ENCODE measurements around the gene WDR76. TPM values are rescaled to one million over a fixed set of nuclear protein-coding genes. Genes with fewer than 3 reads are reported as not detected.
"Not testable (repeated sequence)": the region's sequence is repeated elsewhere in the genome, so short reads cannot be mapped to it uniquely, and the experiment has no call there.

The WDR76 gene
- polyA plus RNA-seq, 1 of the 3 experiments (the other 2 are of a cell fraction): 1.8 TPM

DNA sequence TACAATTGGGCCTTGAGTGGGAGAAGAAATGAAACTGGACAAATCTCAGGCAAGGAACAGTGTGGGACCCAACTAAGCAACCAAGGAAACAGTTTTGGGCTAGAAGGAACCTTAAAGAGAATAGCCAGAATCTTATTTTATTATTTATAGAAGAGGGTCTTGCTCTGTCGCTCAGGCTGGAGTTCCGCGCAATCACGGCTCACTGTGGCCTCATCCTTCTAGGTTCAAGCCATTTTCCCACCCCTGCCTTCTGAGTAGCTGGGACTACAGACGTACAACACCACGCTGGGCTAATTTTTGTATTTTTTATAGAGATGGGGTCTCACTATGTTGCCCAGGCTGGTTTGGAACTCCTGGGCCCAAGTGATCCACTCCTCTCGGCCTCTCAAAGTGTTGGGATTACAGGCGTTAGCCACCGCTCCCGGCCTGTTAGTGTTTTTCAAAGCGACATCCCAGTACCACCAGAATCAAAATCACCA, 734 bp upstream of the WDR76 start:
- no peak for TF ChIP-seq SMC3 (IDR thresholded peaks at IDR 0.05; ENCODE audit: low read depth, low read length)
- no peak for TF ChIP-seq RXRA (IDR thresholded peaks at IDR 0.05; ENCODE audit: borderline replicate concordance, low read depth)
- no peaks in the 10 kb centered on the region for H3K27me3 ChIP-seq (ENCODE audit: insufficient read depth)
- no peaks in the 10 kb centered on the region for H3K9me3 ChIP-seq
- peak overlapping the region in 1 of 2 experiments; percentile 66; a peak in 3 of 4 replicates for H3K4me3 ChIP-seq (ENCODE audit: low read depth in 2 of 2, low read length in 1 of 2)
- H3F3A ChIP-seq (replicated peaks; ENCODE audit: insufficient read depth): peaks cover 23% of the 10 kb centered on the region
- peak overlapping the region; percentile 59; the same call in 1 of the 2 replicates for H3K9ac ChIP-seq
- peak overlapping the region; percentile 77 for H3K4me2 ChIP-seq
- ChIA-PET POLR2A (no interaction called here), CTCF (no interaction called here)
- peak overlapping the region in 1 of 2 experiments; percentile 47; a peak in 2 of 4 replicates for H3K27ac ChIP-seq (ENCODE audit: low read depth in 2 of 2, low read length in 1 of 2)
- no peak for DNase-seq
- H2AFZ ChIP-seq (ENCODE audit: low read depth): peak overlapping the region; percentile 86
- H3K9me2 ChIP-seq: no peaks in the 10 kb centered on the region
- WGBS (ENCODE audit: low lambda C conversion rate): 95% methylated on average over 11 of the region's 11 CpGs
- H3K4me1 ChIP-seq (ENCODE audit: control insufficient read depth in 1 of 2, insufficient read depth in 2 of 2, low read depth in 1 of 2, low read length in 1 of 2): peaks cover 9 to 10% of the 10 kb centered on the region in 2 experiments; a peak in 3 of 4 replicates
- H3K36me3 ChIP-seq (replicated peaks in 1 of 2; ENCODE audit: control insufficient read depth in 1 of 2, insufficient read depth in 2 of 2, low read length in 1 of 2): peaks cover 0 to 2% of the 10 kb centered on the region in 2 experiments
- H3K79me2 ChIP-seq (ENCODE audit: insufficient read depth): peaks cover 75% of the 10 kb centered on the region
- no peaks in the 10 kb centered on the region for H4K20me1 ChIP-seq (ENCODE audit: insufficient read depth)

DNA sequence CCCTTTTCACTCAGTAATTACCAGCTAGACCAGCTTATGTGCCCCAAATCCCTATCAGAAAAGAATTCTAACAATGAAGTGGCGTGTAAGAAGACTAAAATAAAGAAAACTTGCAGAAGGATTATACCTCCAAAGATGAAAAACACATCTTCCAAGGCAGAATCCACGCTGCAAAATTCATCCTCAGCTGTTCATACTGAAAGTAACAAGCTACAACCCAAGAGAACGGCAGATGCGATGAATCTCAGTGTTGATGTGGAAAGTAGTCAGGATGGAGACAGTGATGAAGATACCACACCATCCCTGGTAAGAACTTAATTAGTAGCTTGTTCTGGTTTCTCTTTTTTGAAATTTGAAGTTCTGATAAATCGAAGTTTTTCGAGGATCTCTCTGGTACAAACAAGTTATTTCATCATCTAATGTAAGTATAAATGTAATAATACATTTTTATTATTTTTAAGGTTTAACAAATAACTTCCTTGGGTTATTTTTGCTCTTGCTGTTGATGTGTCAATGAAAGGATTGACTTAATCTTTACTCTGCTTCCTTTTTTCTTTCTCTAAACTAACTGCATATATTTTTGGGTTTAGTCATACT, 1.4 kb downstream of the WDR76 start:
- peak overlapping the region; percentile 86; the same call in 1 of the 2 replicates for H2AFZ ChIP-seq (ENCODE audit: low read depth)
- H3K36me3 ChIP-seq (replicated peaks in 1 of 2; ENCODE audit: control insufficient read depth in 1 of 2, insufficient read depth in 2 of 2, low read length in 1 of 2): no peaks in the 10 kb centered on the region
- H3F3A ChIP-seq (replicated peaks; ENCODE audit: insufficient read depth): peaks cover 18% of the 10 kb centered on the region
- ChIA-PET CTCF (interaction anchor here (1.2 to 1.6 kb wide), 2 partner anchors 44 to 75 kb away, joined by 3 to 4 read pairs; no protein-coding TSS in a partner anchor), POLR2A (interaction anchor here (0.9 kb wide), 1 partner anchor 11 kb away, joined by 3 read pairs; no protein-coding TSS in a partner anchor)
- peak overlapping the region; percentile 77 for H3K4me2 ChIP-seq
- H3K9me3 ChIP-seq: no peaks in the 10 kb centered on the region
- peak; percentile 23 for DNase-seq
- no peaks in the 10 kb centered on the region for H3K9me2 ChIP-seq
- H3K9ac ChIP-seq: peak overlapping the region; percentile 59; the same call in 1 of the 2 replicates
- H3K4me1 ChIP-seq (ENCODE audit: control insufficient read depth in 1 of 2, insufficient read depth in 2 of 2, low read depth in 1 of 2, low read length in 1 of 2): peaks cover 7% of the 10 kb centered on the region in 2 experiments; a peak in 2 of 4 replicates
- H3K27me3 ChIP-seq (ENCODE audit: insufficient read depth): no peaks in the 10 kb centered on the region
- peaks cover 70% of the 10 kb centered on the region for H3K79me2 ChIP-seq (ENCODE audit: insufficient read depth)
- TF ChIP-seq MEF2A (IDR thresholded peaks at IDR 0.05; ENCODE audit: borderline replicate concordance, low read depth): no peak
- TF ChIP-seq, protein P1, sequence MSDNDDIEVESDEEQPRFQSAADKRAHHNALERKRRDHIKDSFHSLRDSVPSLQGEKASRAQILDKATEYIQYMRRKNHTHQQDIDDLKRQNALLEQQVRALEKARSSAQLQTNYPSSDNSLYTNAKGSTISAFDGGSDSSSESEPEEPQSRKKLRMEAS (IDR thresholded peaks at IDR 0.05; ENCODE audit: low read depth): no peak
- no peak for TF ChIP-seq FOXM1 (IDR thresholded peaks at IDR 0.05; ENCODE audit: low read depth)
- no peak for TF ChIP-seq SIN3A (IDR thresholded peaks at IDR 0.05; ENCODE audit: borderline replicate concordance, low read depth, low read length)
- no peak for TF ChIP-seq NFIC (IDR thresholded peaks at IDR 0.05; ENCODE audit: borderline replicate concordance)
- no peak for TF ChIP-seq GABPA (IDR thresholded peaks at IDR 0.05; ENCODE audit: low read depth)
- TF ChIP-seq GATA2 (CRISPR knock-in tag; IDR thresholded peaks at IDR 0.05): no peak
- TF ChIP-seq RFX5 (IDR thresholded peaks at IDR 0.05; ENCODE audit: low read length): no peak
- TF ChIP-seq, protein P2, sequence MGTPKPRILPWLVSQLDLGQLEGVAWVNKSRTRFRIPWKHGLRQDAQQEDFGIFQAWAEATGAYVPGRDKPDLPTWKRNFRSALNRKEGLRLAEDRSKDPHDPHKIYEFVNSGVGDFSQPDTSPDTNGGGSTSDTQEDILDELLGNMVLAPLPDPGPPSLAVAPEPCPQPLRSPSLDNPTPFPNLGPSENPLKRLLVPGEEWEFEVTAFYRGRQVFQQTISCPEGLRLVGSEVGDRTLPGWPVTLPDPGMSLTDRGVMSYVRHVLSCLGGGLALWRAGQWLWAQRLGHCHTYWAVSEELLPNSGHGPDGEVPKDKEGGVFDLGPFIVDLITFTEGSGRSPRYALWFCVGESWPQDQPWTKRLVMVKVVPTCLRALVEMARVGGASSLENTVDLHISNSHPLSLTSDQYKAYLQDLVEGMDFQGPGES (IDR thresholded peaks at IDR 0.05; ENCODE audit: low read depth, low read length): no peak
- no peak for TF ChIP-seq FOXJ3 (CRISPR knock-in tag; IDR thresholded peaks at IDR 0.05)
- TF ChIP-seq TEAD4 (IDR thresholded peaks at IDR 0.05; ENCODE audit: borderline replicate concordance, insufficient read depth): no peak
- no peak for TF ChIP-seq RXRA (IDR thresholded peaks at IDR 0.05; ENCODE audit: borderline replicate concordance, low read depth)
- no peak for TF ChIP-seq FOSL2 (IDR thresholded peaks at IDR 0.05; ENCODE audit: borderline replicate concordance, low read depth)
- 63% methylated on average over 6 of the region's 6 CpGs for WGBS (ENCODE audit: low lambda C conversion rate)
- peak overlapping the region; percentile 53 to 66; a peak in 3 of 4 replicates for H3K4me3 ChIP-seq (ENCODE audit: low read depth in 2 of 2, low read length in 1 of 2)
- no peaks in the 10 kb centered on the region for H4K20me1 ChIP-seq (ENCODE audit: insufficient read depth)
- peak overlapping the region in 1 of 2 experiments; percentile 38; a peak in 1 of 4 replicates for H3K27ac ChIP-seq (ENCODE audit: low read depth in 2 of 2, low read length in 1 of 2)

DNA sequence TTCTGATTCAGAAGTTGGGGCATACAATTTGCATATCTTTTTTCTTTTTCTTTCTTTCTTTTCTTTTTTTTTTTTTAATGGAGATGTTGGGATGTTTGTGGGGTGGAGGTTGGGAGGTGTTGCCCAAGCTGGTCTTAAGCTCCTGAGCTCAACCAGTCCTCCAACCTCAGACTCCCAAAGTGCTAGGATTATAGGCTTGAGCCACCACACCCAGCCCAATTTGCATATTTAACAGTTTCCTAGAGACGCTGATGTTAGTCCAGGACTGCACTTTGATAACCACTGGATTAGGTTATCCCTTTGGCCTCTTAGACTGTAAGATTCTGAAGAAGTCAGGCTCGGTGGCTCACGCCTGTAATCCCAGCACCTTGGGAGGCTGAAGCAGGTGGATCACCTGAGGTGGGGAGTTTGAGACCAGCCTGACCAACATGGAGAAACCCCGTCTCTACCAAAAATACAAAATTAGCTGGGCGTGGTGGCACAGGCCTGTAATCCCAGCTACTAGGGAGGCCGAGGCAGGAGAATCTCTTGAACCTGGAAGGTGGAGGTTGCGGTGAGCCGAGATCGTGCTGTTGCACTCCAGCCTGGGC, 3.2 kb downstream of the WDR76 start:
- H3K4me2 ChIP-seq; H3K9ac ChIP-seq; H3K27me3 ChIP-seq (ENCODE audit: insufficient read depth); H4K20me1 ChIP-seq (ENCODE audit: insufficient read depth); H3K9me2 ChIP-seq; H3K9me3 ChIP-seq; H3K27ac ChIP-seq (ENCODE audit: low read depth in 2 of 2, low read length in 1 of 2); H2AFZ ChIP-seq (ENCODE audit: low read depth); DNase-seq; H3K4me1 ChIP-seq (ENCODE audit: control insufficient read depth in 1 of 2, insufficient read depth in 2 of 2, low read depth in 1 of 2, low read length in 1 of 2); H3K36me3 ChIP-seq (replicated peaks in 1 of 2; ENCODE audit: control insufficient read depth in 1 of 2, insufficient read depth in 2 of 2, low read length in 1 of 2); H3K4me3 ChIP-seq (ENCODE audit: low read depth in 2 of 2, low read length in 1 of 2); POLR2A ChIA-PET: not testable (repeated sequence)
- Histone ChIP-seq H3F3A (replicated peaks; ENCODE audit: insufficient read depth) (peaks cover 12% of the 10 kb centered on the region), H3K79me2 (ENCODE audit: insufficient read depth) (peaks cover 63% of the 10 kb centered on the region)
- 98% methylated on average over 9 of the region's 9 CpGs for whole genome bisulfite sequencing (ENCODE audit: low lambda C conversion rate)
- CTCF ChIA-PET: interaction anchor here (1.0 kb wide), 1 partner anchor 25 kb away, joined by 3 read pairs; no protein-coding TSS in a partner anchor

All from SK-N-SH (cell line).